ENCODE results near the gene DIP2B.

The DIP2B gene

GRCh38 chr12:50611021-50611744 is 106.4 kb downstream of the DIP2B start:
- DNase-seq (ENCODE audit: low read depth in 2 of 2) = no peak

- DNase-seq (ENCODE audit: low read depth in 2 of 2) = no peak
Observed at GRCh38 chr12:50612882-50613281, 108.1 kb downstream of the DIP2B start.

- no peak for DNase-seq (ENCODE audit: low read depth in 2 of 2)
Observed at GRCh38 chr12:50613463-50613862, 108.7 kb downstream of the DIP2B start.

- no peak for DNase-seq (ENCODE audit: low read depth in 2 of 2)
Observed at GRCh38 chr12:50614167-50614759, 109.5 kb downstream of the DIP2B start.

GRCh38 chr12:50615145-50615906 is 110.5 kb downstream of the DIP2B start:
- DNase-seq (ENCODE audit: low read depth in 2 of 2) = no peak

GRCh38 chr12:50615907-50616296 is 111.1 kb downstream of the DIP2B start:
- DNase-seq (ENCODE audit: low read depth in 2 of 2) = no peak

GRCh38 chr12:50617657-50618056 is 112.9 kb downstream of the DIP2B start:
- no peak for DNase-seq (ENCODE audit: low read depth in 2 of 2)

GRCh38 chr12:50618864-50619609 is 114.3 kb downstream of the DIP2B start:
- DNase-seq (ENCODE audit: low read depth in 2 of 2) = no peak

GRCh38 chr12:50619610-50619958 is 114.8 kb downstream of the DIP2B start:
- no peak for DNase-seq (ENCODE audit: low read depth in 2 of 2)

GRCh38 chr12:50620109-50620977 is 115.6 kb downstream of the DIP2B start:
- DNase-seq (ENCODE audit: low read depth in 2 of 2) = no peak

GRCh38 chr12:50620978-50621360 is 116.2 kb downstream of the DIP2B start:
- no peak for DNase-seq (ENCODE audit: low read depth in 2 of 2)

- DNase-seq (ENCODE audit: low read depth in 2 of 2) = no peak
Observed at GRCh38 chr12:50621399-50622300, 116.9 kb downstream of the DIP2B start.

GRCh38 chr12:50625029-50625925 is 120.5 kb downstream of the DIP2B start:
- no peak for DNase-seq (ENCODE audit: low read depth in 2 of 2)

GRCh38 chr12:50626026-50626425 is 121.2 kb downstream of the DIP2B start:
- DNase-seq (ENCODE audit: low read depth in 2 of 2) = no peak

- DNase-seq (ENCODE audit: low read depth in 2 of 2) = no peak
Observed at GRCh38 chr12:50627491-50627890, 122.7 kb downstream of the DIP2B start.

GRCh38 chr12:50628394-50628793 is 123.6 kb downstream of the DIP2B start:
- no peak for DNase-seq (ENCODE audit: low read depth in 2 of 2)

- DNase-seq (ENCODE audit: low read depth in 2 of 2) = no peak
Observed at GRCh38 chr12:50633955-50634354, 129.2 kb downstream of the DIP2B start.

GRCh38 chr12:50634379-50634778 is 129.6 kb downstream of the DIP2B start:
- DNase-seq (ENCODE audit: low read depth in 2 of 2) = no peak

- DNase-seq (ENCODE audit: low read depth in 2 of 2) = no peak
Observed at GRCh38 chr12:50635364-50635763, 130.6 kb downstream of the DIP2B start.

Measured in stimulated activated CD4-positive, alpha-beta T cell treated with anti-CD3 and anti-CD28 coated beads, Interleukin-1b, Interleukin-23, amount 100 ng/mL, for 4 hours (primary cell).